SJSA1 (cell line): ENCODE measurements around the gene ACTMAP. TPM values are rescaled to one million over a fixed set of nuclear protein-coding genes. Genes with fewer than 3 reads are reported as not detected.
"Not testable (repeated sequence)": the region's sequence is repeated elsewhere in the genome, so short reads cannot be mapped to it uniquely, and the experiment has no call there.

Experiments used
- DNase-seq, 2 experiments: peaks; one replicate each; pipeline ENCODE4 v3.0.0-alpha.2; 2015 to 2020; ENCODE audit warnings: low spot score in 2 of 2, low read depth in 1 of 2
- H3K27ac ChIP-seq: fragments of 250-450 bp; sonication (Bioruptor Pico); 2 replicates; pipeline ENCODE4 v1.5.1; 2020; ENCODE audit warnings: mild to moderate bottlenecking, moderate library complexity
- H3K27me3 ChIP-seq: fragments of 250-450 bp; sonication (Bioruptor Pico); replicated peaks from 2 replicates; pipeline ENCODE4 v1.5.1; 2020; ENCODE audit warnings: mild to moderate bottlenecking, moderate library complexity
- H3K36me3 ChIP-seq: fragments of 250-450 bp; sonication (Bioruptor Pico); 2 replicates; pipeline ENCODE4 v1.5.1; 2020; ENCODE audit warnings: mild to moderate bottlenecking
- H3K4me1 ChIP-seq: fragments of 250-450 bp; sonication (Bioruptor Pico); replicated peaks from 2 replicates; pipeline ENCODE4 v1.6.1; 2021; ENCODE audit warnings: mild to moderate bottlenecking
- H3K4me3 ChIP-seq: fragments of 250-450 bp; sonication (Bioruptor Pico); 2 replicates; pipeline ENCODE4 v1.5.1; 2020; ENCODE audit warnings: mild to moderate bottlenecking
- H3K9me3 ChIP-seq: fragments of 250-450 bp; sonication (Bioruptor Pico); replicated peaks from 2 replicates; pipeline ENCODE4 v1.5.1; 2020; ENCODE audit warnings: mild to moderate bottlenecking
- total RNA-seq: library from RNA; depleted of rRNA; stranded (reverse); fragments of >200 nt; shearing (Covaris generic); gene quantifications from 2 replicates; pipeline ENCODE4 v1.2.3, GENCODE V29; 2014; rRNA removed

Gene ACTMAP
- total RNA-seq = 0.25 and 0.39 TPM in 2 replicates

DNA sequence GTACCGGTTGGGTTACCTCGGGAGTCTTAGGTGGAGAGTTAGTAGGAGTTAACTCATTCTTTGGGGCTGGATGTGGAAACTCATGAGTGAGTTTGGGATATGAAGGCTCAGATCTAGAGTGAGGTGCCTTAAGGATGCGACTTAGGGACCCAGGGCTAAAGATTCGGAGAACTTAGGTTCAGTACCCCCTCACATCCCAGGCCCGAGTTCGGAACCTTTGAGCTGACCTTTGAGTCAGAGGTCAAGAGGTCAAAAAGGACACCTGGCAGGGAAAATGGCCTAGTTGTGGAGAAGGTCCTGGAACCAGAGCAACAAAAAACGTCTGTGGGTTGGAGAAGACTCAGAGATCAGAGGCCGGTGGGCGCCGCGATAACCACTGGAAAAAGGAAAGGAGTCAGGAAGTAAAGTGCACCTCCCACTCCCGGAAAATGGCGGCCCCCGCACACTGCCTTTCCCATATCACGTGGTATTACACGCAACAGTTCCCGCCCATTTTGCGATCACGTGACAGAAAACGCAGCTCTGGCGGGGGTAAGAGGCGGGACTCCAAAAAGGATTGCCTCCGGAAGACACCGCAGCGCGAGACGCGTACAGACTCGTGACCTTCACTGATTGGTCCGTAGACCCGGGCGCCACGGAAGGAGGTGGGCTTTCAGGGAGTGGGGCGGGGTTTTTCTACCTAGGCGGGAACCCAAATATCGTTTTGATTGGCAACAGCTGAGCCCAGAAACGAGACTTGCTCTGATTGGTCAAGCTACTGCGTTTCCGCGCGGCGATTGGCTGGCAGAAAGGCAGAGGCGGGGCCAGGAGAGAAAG lies at the start of gene ACTMAP:
TSS of gene ACTMAP (minus strand) at position 420 of the 816 bp plus-strand sequence. CDS start 674 bp downstream, outside the sequence.
- Histone ChIP-seq H3K4me3 (peak within 1 kb of the TSS; percentile 58), H3K36me3 (peaks cover 11% of the 10 kb centered on the region), H3K27ac (peak within 1 kb of the TSS; percentile 97), H3K27me3 (no peaks in the 10 kb centered on the region), H3K4me1 (peaks cover 19% of the 10 kb centered on the region), H3K9me3 (no peaks in the 10 kb centered on the region)
- peak; percentile 100 for DNase-seq

DNA sequence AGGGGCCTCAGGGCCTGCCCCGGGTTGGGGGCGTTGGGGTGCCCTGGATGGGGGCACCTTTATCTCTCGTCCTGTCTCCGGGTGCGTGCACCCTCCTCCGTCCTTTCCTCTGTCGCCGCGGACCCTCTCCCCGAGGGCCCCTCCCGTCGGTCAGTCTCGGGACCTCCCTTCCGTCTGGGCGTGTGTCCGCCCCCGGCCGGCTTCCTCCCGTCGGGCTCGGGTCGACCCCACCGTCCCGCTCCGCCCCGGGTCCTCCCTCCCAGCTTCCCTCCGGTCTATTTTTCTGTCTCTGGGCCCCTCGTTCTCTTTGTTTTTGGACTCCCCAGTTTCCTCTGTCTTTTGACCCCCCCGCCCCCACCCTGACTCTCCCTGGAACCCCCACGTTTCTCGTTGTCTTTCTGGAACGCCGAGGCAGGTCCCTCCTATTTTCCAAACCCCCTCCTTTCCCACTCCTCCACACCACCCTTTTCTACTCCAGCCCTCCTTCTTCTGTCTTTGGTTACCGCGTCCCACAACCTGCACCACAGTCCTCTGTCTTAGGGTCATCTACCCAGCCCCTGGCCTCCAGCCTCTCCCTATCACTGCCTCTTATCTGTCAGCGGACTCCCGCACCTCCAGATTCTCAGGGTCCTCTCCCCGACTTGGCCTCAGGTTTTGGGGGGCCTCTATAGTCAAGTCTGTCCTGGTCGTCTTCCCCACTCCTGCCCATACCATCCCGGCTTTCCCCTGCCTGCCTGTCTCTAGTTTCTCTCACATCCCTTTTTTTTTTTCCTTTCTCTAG lies 49.5 kb upstream of the ACTMAP start:
- Histone ChIP-seq H3K27ac (peak overlapping the region; percentile 68), H3K9me3 (no peaks in the 10 kb centered on the region), H3K27me3 (no peaks in the 10 kb centered on the region), H3K4me1 (peaks cover 25% of the 10 kb centered on the region), H3K36me3 (peaks cover 48% of the 10 kb centered on the region), H3K4me3 (peak overlapping the region; percentile 85)
- DNase-seq = peak in 1 of 2 experiments; percentile 35

- H3K9me3 ChIP-seq = no peaks in the 10 kb centered on the region
- no peaks in the 10 kb centered on the region for H3K27me3 ChIP-seq
- DNase-seq = peak; percentile 99 to 100
- peaks cover 39% of the 10 kb centered on the region for H3K36me3 ChIP-seq
- H3K27ac ChIP-seq = peak within 1 kb of the TSS; percentile 68
- H3K4me1 ChIP-seq = peaks cover 25% of the 10 kb centered on the region
- H3K4me3 ChIP-seq = peak within 1 kb of the TSS; percentile 85
Observed at GRCh38 chr19:40798683-40799557, 48.6 kb upstream of the ACTMAP start, which contains the start of gene EGLN2. Gene EGLN2 (plus strand): TSS chr19:40799191. CDS start chr19:40800573, 1,382 bp downstream.

DNA sequence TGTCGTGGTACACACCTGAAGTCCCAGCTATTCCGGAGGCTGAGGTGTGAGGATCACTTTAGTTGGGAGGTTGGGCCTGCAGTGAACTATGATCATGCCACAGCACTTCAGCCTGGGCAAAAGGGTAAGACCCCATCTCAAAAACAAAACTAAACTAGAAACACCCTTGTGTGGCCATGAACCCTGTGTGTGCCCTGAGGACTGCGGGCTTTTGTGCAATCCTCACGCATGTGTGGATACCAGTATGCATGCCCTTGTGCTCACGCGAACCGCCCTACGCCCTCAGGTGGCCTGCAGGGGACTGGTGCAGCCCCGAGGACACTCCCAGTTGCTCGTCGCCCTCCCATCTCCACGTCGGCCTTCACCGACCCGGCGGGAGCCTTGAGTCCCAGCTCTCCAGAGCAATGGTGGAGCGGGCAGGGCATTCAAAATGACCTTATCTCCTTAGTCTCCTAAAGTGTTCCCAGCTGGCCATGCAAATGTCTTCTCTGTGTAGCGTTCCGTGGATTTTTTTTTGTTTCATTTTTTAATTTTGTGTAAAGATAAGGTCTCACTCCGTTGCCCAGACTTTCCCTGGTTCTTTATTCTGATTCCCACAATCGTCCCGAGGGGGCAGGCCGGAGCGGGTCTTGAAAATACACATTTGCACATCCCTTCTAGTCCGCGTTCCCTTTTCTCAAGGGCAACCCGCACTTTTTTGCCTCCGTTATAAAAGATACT lies 47.8 kb upstream of the ACTMAP start:
- DNase-seq = peak in 1 of 2 experiments; percentile 79
- H3K9me3 ChIP-seq = no peaks in the 10 kb centered on the region
- peaks cover 25% of the 10 kb centered on the region for H3K4me1 ChIP-seq

GRCh38 chr19:40797166-40797962 lies 47.1 kb upstream of the ACTMAP start:
- peaks cover 25% of the 10 kb centered on the region for H3K4me1 ChIP-seq
- H3K36me3 ChIP-seq = peaks cover 25% of the 10 kb centered on the region
- H3K27me3 ChIP-seq = no peaks in the 10 kb centered on the region
- DNase-seq = no peak
- H3K9me3 ChIP-seq = no peaks in the 10 kb centered on the region
- H3K4me3 ChIP-seq = peak overlapping the region; percentile 85
- H3K27ac ChIP-seq = no peak overlapping the region

More for the DNA sequence above, 47.8 kb upstream of the ACTMAP start:
- peak overlapping the region; percentile 4 for H3K27ac ChIP-seq
- peak overlapping the region; percentile 85 for H3K4me3 ChIP-seq
- no peaks in the 10 kb centered on the region for H3K27me3 ChIP-seq
- peaks cover 31% of the 10 kb centered on the region for H3K36me3 ChIP-seq

- DNase-seq = no peak
- Histone ChIP-seq H3K27ac (no peak overlapping the region), H3K4me1 (no peaks in the 10 kb centered on the region), H3K36me3 (0 out of 2 replicates have a peak, but pooled peaks cover 3% of the 10 kb centered on the region), H3K27me3 (no peaks in the 10 kb centered on the region), H3K4me3 (no peak overlapping the region), H3K9me3 (no peaks in the 10 kb centered on the region)
Observed at GRCh38 chr19:40791996-40792395, 41.7 kb upstream of the ACTMAP start.

DNA sequence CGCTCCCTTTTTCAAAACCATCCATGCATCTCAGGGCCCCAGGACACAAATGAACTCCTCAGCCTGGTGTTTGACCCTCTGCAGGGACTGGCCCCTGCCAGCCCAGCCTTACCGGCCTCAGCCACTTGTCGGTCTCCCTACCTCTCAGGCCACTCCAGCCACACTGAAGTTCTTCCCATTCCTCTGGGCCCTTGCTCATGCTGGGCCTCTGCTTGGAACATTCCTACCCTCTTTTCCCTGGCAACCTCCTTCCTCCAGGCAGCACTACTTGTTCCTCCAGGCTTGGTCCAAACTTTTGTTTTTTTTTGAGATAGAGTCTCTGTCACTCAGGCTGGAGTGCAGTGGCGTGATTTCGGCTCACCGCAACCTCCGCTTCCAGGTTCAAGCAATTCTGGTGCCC lies 41.1 kb upstream of the ACTMAP start:
- DNase-seq = no peak
- H3K4me3 ChIP-seq = no peak overlapping the region
- no peak overlapping the region for H3K27ac ChIP-seq
- H3K9me3 ChIP-seq = no peaks in the 10 kb centered on the region
- 0 out of 2 replicates have a peak, but pooled peaks cover 3% of the 10 kb centered on the region for H3K36me3 ChIP-seq
- no peaks in the 10 kb centered on the region for H3K27me3 ChIP-seq
- H3K4me1 ChIP-seq = no peaks in the 10 kb centered on the region

DNA sequence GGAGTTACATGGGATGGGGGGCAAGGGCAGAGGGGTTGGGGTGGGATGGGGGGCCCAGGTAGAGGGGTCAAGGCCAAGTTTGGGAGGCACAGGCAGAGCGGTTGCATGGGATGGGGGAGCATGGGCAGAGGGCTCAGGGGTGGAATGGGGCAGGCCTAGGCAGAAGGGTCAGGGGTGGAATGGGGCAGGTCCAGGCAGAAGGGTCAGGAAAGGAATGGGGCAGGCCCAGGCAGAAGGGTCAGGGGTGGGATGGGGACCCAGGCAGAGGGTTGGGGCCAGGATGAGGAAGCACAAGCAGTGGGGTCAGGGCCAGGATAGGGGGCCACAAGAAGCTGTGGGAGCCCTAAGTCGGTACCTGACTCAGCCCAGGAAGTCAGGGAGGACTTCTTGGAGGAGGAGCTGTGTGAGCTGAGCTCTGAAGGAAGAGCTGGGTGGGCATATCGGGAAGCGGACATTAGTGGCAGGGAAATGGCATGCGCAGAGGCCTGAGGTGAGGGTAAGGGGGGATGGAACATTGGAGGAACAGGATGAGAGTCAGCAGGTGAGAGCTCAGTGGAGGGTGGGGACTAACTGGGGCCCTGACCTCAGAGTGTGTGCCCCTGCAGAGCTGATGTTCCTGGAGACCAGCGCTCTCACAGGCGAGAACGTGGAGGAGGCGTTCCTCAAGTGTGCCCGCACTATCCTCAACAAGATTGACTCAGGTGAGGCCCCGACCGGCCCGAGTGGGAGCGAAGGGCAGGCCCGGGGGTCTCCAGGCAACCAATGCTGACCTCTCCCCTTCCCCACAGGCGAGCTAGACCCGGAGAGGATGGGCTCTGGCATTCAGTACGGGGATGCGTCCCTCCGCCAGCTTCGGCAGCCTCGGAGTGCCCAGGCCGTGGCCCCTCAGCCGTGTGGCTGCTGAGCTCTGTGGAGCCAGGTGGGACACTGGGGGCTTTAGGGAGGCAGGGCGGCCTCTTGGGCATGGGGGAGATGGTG lies 36.1 kb upstream of the ACTMAP start:
- Histone ChIP-seq H3K27me3 (no peaks in the 10 kb centered on the region), H3K9me3 (no peaks in the 10 kb centered on the region), H3K4me3 (no peak overlapping the region), H3K4me1 (no peaks in the 10 kb centered on the region), H3K36me3 (no peaks in the 10 kb centered on the region), H3K27ac (no peak overlapping the region)
- no peak for DNase-seq

GRCh38 chr19:40785526-40785925 lies 35.2 kb upstream of the ACTMAP start:
- Histone ChIP-seq H3K36me3 (no peaks in the 10 kb centered on the region), H3K9me3 (no peaks in the 10 kb centered on the region), H3K27ac (no peak overlapping the region), H3K4me1 (no peaks in the 10 kb centered on the region), H3K4me3 (no peak overlapping the region), H3K27me3 (no peaks in the 10 kb centered on the region)
- DNase-seq = no peak

DNA sequence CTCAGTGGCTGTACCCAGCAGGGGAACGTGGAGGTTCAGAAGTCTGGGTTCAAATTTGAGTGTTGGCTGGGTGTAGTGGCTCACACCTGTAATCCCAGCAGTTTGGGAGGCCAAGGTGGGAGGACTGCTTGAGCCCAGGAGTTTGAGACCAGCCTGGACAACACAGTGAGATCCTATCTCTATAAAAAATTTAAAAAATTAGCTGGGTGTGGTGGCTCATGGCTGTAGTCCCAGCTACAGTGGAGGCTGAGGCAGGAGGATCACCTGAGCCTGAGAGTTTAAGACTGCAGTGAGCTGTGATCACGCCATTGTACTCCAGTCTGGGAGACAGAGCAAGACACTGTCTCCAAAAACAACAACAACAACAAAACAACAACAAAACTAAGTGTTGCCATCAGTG lies 33.9 kb upstream of the ACTMAP start:
- H3K36me3 ChIP-seq, DNase-seq, H3K27me3 ChIP-seq, H3K4me3 ChIP-seq, H3K27ac ChIP-seq, H3K4me1 ChIP-seq, H3K9me3 ChIP-seq: not testable (repeated sequence)

GRCh38 chr19:40783711-40784110 lies 33.4 kb upstream of the ACTMAP start:
- peaks cover 7% of the 10 kb centered on the region for H3K4me1 ChIP-seq

More at GRCh38 chr19:40783711-40784110, 33.4 kb upstream of the ACTMAP start:
- no peak for DNase-seq
- H3K4me3 ChIP-seq = no peak overlapping the region
- H3K27me3 ChIP-seq = no peaks in the 10 kb centered on the region
- no peaks in the 10 kb centered on the region for H3K36me3 ChIP-seq
- H3K27ac ChIP-seq = no peak overlapping the region
- H3K9me3 ChIP-seq = no peaks in the 10 kb centered on the region
